Ovary (tissue), 9 donors: ENCODE measurements around the gene FAT1. TPM values are rescaled to one million over a fixed set of nuclear protein-coding genes. Genes with fewer than 3 reads are reported as not detected.

Source experiments
- DNase-seq, 5 donors: peaks; one replicate each; pipeline ENCODE4 v3.0.0-alpha.2; 2019 to 2020
- H3K27ac ChIP-seq, 2 donors: fragments of 200-600 bp; one replicate each; pipeline versions ENCODE4 v1.5.1 to v1.8.0; 2019 to 2022
- H3K27me3 ChIP-seq: fragments of 200-600 bp; one replicate; pipeline ENCODE4 v1.8.0; 2022
- H3K36me3 ChIP-seq: fragments of 200-600 bp; sonication (generic); one replicate; pipeline ENCODE4 v1.5.1; 2019
- H3K4me1 ChIP-seq: one replicate; pipeline ENCODE4 v1.8.1; 2013; ENCODE audit warnings: mild to moderate bottlenecking, moderate library complexity; ENCODE audit not compliant: insufficient read depth
- H3K4me3 ChIP-seq: fragments of 200-600 bp; sonication (generic); one replicate; pipeline ENCODE4 v1.5.1; 2017
- H3K9me3 ChIP-seq, 2 donors: fragments of 200-600 bp in 1 of 2; sonication (generic) in 1 of 2; one replicate each; pipeline versions ENCODE4 v1.5.1 to v1.8.1; 2013 to 2019; ENCODE audit warnings: mild to moderate bottlenecking in 1 of 2, moderate library complexity in 1 of 2
- EP300 ChIP-seq: sonication (generic); formaldehyde crosslinking; IDR thresholded peaks from one replicate; pipeline ENCODE4 v1.6.1; 2017; ENCODE audit warnings: antibody characterized with exemption
- POLR2A ChIP-seq: fragments of 450-650 bp; IDR thresholded peaks from one replicate; pipeline ENCODE4 v1.6.1; 2017; ENCODE audit warnings: antibody characterized with exemption, mild to moderate bottlenecking, moderate library complexity
- WGBS, 3 donors: extraction: QIAGEN DNeasy Blood & Tissue Kit in 1 of 3; methylation state at CpG; one replicate each; pipeline versions ENCODE4 v1.1.5 to v1.1.7; 2013 to 2017; 5-methylcytosine and 5-hydroxymethylcytosine counted together
- intact Hi-C, 4 donors: fragments of 100-400 bp; cut with DNase I; formaldehyde crosslinking; loops; one replicate each; pipeline versions ENCODE4 v1.11.0 to v1.15.1; 2022 to 2023
- polyA plus RNA-seq, 2 donors: library from polyadenylated mRNA; stranded (reverse); fragments of 200-250 nt in 1 of 2; fragments of 350-450 nt in 1 of 2; fragmentation: Illumina TruSeq in 1 of 2; extraction: RNeasy Lipid Tissue Mini Kit (QIAGEN cat#74804) in 1 of 2; gene quantifications; one replicate each; pipeline ENCODE4 v1.2.3, GENCODE V29; 2013 to 2014
- total RNA-seq, 7 donors: library from RNA; depleted of rRNA in 2 of 7; stranded (reverse); fragments of >200 nt in 2 of 7; fragmentation: NEBNext Ultra II Directional in 3 of 7; extraction: Animal tissue kit (Norgen Biotek cat#: 25700) in 3 of 7; gene quantifications; one replicate each; pipeline versions ENCODE4 v1.1.0 to v1.2.4, GENCODE V29; 2016 to 2023
- TF ChIP-seq, protein P1 (sequence below), 3 donors: fragments of 450-650 bp in 2 of 3; fragments of 200-600 bp in 1 of 3; IDR thresholded peaks; one replicate each; pipeline versions ENCODE4 v1.5.1 to v1.8.0; 2016 to 2022; ENCODE audit warnings: antibody characterized with exemption in 3 of 3, mild to moderate bottlenecking in 1 of 3
- donor health status: DM: no; HTN: no; CAD: no; lungs with moderate emphysema.
- donor health status: DM: no; HTN: no; CAD: no.
- donor health status: Bipolar disorder and iron deficiency.
- donor health status: DM: yes; HTN: yes; CAD: no.
- donor health status: DM: no; HTN: no; CAD: no.
- donor health status: DM: yes; HTN: yes; CAD: no.

FAT1 gene
- total and polyA plus RNA-seq, 9 donors: 20.5 to 78.6 (median 46.6) TPM

DNA sequence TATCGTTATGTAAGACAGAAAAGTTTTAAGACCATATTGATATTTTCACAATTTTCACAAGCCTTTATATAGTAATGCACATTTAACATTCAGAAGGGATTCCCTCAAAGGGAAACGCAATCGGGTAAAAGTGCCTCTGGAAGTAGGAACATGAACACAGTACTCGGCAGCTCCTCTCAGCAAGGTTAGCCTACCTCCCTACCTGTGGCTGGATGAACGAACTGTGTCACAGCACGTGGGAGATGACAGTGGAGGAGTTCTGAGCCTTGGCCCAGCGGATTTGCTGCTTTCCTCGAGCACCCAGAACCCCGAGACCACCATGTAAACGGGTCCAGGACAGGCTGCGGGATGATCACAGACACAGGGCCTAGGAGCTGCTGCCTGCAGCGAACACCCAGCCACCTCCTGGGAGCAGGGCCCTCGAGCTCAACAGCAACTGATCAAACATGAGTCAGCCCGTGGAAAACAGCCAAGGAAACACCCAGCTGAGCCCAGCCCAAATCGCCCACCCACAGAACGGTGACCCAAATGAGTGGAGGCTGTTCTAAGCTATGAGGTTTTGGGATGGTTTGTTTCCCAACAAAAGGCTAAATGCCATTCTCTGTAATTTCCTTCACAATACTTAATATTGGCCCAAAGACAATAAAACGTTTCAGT is 30.4 kb downstream of the FAT1 start:
- Histone ChIP-seq H3K9me3 (no peaks in the 10 kb centered on the region), H3K4me1 (peaks cover 3% of the 10 kb centered on the region), H3K4me3 (no peak overlapping the region), H3K36me3 (no peaks in the 10 kb centered on the region), H3K27ac (no peak overlapping the region), H3K27me3 (no peaks in the 10 kb centered on the region)
- DNase-seq: peak in 2 of 5 donors; percentile 28 to 33
- intact Hi-C loops: no loop called here
- TF ChIP-seq EP300 (no peak), POLR2A (no peak)
- TF ChIP-seq, protein P1, sequence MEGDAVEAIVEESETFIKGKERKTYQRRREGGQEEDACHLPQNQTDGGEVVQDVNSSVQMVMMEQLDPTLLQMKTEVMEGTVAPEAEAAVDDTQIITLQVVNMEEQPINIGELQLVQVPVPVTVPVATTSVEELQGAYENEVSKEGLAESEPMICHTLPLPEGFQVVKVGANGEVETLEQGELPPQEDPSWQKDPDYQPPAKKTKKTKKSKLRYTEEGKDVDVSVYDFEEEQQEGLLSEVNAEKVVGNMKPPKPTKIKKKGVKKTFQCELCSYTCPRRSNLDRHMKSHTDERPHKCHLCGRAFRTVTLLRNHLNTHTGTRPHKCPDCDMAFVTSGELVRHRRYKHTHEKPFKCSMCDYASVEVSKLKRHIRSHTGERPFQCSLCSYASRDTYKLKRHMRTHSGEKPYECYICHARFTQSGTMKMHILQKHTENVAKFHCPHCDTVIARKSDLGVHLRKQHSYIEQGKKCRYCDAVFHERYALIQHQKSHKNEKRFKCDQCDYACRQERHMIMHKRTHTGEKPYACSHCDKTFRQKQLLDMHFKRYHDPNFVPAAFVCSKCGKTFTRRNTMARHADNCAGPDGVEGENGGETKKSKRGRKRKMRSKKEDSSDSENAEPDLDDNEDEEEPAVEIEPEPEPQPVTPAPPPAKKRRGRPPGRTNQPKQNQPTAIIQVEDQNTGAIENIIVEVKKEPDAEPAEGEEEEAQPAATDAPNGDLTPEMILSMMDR (IDR thresholded peaks at IDR 0.05): no peak
- 70 to 76% (median 73%) methylated on average over 17 of the region's 17 CpGs for WGBS, 3 donors

DNA sequence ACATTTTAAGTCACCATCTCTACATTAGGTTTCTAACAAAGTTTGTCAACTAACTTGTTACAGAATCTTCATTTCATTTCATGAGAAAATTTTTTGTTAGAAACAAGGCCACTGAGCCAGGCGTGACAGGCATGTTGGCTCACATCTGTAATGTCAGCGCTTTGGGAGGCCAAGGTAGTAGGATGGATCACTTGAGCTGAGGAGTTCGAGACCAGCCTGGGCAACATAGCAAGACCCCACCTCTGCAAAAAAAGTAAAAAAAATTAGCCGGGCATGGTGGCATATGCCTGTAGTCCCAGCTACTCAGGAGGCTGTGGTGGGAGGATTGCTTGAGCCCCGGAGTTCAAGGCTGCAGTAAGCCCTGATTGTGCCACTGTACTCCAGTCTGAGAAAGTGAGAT is 32.3 kb downstream of the FAT1 start:
- Histone ChIP-seq H3K9me3 (no peaks in the 10 kb centered on the region), H3K27me3 (no peaks in the 10 kb centered on the region), H3K36me3 (no peaks in the 10 kb centered on the region), H3K27ac (no peak overlapping the region), H3K4me1 (peaks cover 3% of the 10 kb centered on the region), H3K4me3 (no peak overlapping the region)
- DNase-seq: no peak
- no peak for TF ChIP-seq POLR2A
- TF ChIP-seq EP300: no peak
- TF ChIP-seq, protein P1 (IDR thresholded peaks at IDR 0.05): no peak
- 89 to 94% (median 93%) methylated on average over 5 of the region's 5 CpGs for WGBS, 3 donors
- intact Hi-C loops: no loop called here

DNA sequence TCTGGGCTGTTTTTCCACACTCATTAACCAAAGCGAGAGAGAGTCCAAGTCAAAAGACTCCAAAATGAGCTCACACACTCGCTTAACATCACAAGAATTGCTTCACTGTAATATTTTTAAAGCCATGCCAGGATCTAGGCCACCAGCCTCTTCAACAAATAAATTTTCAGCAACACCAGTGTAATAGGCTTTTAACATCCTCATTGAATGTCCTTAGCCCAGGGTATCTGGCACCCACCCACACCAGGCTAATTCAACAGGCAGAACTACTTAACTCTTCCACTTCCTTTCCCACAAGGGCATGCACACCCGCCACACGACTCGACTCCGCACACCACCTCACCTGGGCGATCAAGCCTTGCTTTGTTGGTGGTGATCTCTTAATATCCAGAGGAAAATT is 34.2 kb downstream of the FAT1 start:
- Histone ChIP-seq H3K27me3 (no peaks in the 10 kb centered on the region), H3K4me1 (peaks cover 2% of the 10 kb centered on the region), H3K9me3 (no peaks in the 10 kb centered on the region), H3K36me3 (no peaks in the 10 kb centered on the region), H3K4me3 (no peak overlapping the region), H3K27ac (no peak overlapping the region)
- intact Hi-C loops: no loop called here
- TF ChIP-seq, protein P1 (IDR thresholded peaks at IDR 0.05): no peak
- TF ChIP-seq POLR2A (no peak), EP300 (no peak)
- no peak for DNase-seq
- 83 to 88% (median 88%) methylated on average over 7 of the region's 7 CpGs for WGBS, 3 donors

DNA sequence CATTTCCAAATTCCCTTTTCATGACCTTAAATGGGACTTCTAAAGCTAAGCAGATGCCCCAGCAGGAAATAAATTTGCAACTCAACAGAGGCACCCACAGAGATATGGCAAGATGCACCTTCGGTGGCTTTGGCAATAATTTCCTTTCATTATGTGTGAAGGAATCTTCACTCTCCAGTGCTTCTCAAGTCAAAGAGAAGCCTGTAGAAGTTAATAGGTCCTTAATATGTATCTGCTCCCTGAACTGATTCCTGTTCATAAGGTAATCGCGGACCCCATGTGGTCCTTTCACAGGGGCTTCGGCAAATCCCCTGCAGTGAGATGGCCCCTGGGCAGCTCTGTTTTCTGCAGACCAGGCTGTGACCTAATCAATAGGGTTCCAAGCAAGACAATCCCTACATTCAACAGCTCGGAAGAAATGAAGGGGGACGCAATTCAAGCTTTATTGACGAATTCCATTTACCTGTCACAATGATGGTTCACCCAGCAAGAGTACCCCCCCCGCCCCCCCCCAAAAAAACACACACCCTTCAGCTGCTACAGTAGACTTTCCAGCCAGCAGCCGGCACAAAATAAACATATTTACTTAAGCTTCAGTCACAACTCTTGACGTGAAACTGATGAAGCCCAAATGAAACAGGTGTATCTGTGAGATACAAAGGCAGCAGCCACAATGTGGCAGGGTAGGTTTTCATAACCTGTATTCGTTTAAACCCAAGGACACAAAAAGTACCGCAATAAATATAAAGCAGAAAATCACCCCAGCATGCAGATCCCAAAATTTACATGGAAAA is 35.3 kb downstream of the FAT1 start:
- TF ChIP-seq POLR2A (no peak), EP300 (no peak)
- TF ChIP-seq, protein P1 (IDR thresholded peaks at IDR 0.05): no peak

More for the DNA sequence above, 35.3 kb downstream of the FAT1 start:
- Histone ChIP-seq H3K36me3 (no peaks in the 10 kb centered on the region), H3K9me3 (no peaks in the 10 kb centered on the region), H3K4me1 (no peaks in the 10 kb centered on the region), H3K27me3 (no peaks in the 10 kb centered on the region), H3K4me3 (no peak overlapping the region), H3K27ac (no peak overlapping the region)
- WGBS, 3 donors: 87 to 88% (median 87%) methylated on average over 12 of the region's 12 CpGs
- DNase-seq: no peak
- intact Hi-C loops: no loop called here
